ENCODE measurements around the gene BPIFB2.

BPIFB2 gene

DNA sequence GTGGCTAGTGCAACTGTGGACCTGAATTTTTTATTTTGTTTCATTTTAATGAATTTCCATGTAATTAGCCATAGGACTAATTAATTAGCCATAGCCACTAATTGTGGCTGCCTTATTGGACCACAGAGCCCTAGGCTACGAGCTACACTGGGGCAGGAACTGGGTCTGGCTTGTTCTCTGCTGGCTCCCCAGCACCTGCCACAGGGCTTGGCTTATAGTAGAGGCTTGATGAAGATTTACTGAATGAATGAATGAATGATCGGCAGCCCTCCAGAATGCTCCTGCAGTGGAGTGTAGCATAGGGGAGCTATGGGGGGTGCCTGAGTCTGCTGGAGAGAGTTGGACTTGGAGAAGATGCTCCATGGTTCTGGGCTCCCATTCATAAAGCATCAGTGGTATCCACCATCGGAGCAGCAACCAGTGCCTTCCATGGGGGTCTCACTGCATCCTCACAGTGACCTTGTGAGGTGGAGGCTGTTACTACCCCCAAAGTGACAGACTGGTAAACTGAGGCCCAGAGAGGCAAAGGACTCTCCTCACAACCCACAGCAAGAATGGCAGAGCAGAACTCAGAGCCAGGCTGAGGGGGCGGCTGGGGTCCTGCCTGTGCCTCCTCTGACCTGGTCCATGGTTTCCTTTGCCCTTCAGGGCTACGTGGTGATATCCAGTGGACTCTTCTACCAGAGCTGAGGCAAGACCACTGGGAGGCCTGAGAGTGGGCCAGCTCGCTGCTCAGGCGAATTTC is 15.4 kb downstream of the BPIFB2 start:
- DNase-seq, result no peak

DNA sequence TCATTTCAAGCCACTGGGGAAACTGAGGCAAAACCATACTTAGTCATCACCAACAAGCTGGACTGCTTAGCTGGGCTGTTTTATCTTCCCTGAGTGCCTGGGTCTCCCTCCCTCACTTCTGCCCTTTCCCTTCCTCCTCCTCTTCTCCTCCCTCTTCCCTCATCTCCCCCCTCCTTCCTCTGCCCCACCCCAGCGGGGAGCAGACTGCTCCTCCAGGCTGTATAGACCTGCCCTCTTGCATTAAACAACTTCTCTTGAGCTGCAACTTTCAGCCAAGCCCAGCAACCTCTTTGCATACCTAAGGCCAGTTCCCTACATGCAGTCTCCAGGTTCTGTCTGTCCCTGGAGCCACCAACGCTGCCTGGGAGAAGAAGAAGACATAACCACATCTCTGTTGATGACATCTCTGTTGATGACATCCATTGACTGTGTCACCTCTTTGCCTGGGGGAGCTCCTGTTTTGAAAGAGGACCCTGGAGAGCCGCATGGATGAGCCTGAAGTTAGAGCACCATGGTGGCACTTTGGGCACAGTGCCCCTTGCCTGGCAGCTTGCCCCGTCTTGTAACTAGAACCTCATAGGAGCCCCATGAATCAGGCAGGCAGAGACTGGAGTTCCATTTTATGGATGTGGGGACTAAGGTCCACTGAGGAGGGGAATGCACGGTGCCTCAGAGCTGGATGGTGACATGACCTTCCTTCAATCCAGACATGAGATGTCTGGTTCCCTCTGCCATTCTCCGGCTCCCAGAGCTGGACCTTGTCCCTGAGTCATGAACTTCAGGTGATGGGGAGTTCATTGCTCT is 16.1 kb downstream of the BPIFB2 start:
- no peak for DNase-seq

DNA sequence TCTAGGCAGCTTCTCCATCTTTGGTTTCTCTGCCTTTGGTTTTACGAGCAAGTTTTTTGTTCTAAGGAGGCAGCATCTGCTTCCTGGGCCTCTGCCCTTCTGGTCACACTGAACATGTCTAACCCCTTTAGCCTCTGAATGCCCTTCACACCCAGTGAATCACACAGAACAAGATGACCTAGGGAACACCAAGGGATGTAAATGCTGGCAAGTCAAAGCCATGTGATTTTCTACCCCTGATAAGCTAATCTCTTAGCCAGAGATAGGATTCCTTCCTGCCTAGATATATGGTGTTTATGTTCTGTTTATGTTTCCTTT is 16.7 kb downstream of the BPIFB2 start:
- no peak for DNase-seq

DNA sequence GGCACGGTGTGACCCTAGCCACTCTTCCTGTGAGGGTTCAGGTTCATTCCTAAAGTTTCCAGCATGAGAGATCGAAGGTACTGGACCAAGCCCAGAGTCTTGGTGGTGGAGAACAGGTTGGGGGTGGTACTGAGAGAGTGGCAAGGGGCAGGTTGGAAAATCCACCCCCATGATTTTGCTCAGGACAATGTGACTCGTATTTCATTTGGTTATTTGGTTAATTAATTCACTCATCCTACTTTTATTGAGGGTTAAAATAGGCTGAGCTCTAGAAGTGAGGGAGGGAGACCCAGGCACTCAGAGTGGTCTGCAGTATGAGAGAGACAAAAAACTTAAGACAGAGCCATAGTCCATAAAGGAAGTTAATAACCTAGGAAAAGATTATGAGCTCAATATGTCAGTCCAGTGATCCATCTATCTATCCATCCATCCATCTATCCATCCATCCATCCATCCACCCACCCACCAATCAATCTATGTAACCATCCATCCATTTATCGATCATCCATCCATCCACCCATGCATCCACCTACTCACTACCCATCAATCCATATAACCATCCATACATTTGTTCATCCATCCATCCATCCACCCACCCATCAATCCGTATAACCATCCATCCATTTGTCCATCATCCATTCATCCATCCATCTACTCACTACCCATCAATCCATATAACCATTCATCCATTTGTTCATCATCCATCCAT is 17.3 kb downstream of the BPIFB2 start:
- no peak for DNase-seq

DNA sequence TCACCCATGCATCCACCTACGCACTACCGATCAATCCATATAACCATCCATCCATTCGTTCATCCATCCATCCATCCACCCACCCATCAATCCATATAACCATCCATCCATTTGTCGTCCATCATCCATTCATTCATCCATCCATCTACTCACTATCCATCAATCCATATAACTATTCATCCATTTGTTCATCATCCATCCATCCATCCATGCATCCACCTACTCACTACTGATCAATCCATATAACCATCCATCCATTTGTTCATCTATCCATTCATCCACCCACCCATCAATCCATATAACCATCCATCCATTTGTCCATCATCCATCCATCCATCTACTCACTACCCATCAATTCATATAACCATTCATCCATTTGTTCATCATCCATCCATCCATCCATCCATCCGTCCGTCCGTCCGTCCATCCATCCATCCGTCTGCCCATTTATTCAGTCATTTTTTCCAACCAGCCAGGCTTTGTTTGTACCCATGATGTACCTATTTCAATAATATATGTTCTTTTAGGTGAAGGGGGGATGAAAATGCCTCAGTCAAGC is 17.9 kb downstream of the BPIFB2 start:
- DNase-seq, result no peak

DNA sequence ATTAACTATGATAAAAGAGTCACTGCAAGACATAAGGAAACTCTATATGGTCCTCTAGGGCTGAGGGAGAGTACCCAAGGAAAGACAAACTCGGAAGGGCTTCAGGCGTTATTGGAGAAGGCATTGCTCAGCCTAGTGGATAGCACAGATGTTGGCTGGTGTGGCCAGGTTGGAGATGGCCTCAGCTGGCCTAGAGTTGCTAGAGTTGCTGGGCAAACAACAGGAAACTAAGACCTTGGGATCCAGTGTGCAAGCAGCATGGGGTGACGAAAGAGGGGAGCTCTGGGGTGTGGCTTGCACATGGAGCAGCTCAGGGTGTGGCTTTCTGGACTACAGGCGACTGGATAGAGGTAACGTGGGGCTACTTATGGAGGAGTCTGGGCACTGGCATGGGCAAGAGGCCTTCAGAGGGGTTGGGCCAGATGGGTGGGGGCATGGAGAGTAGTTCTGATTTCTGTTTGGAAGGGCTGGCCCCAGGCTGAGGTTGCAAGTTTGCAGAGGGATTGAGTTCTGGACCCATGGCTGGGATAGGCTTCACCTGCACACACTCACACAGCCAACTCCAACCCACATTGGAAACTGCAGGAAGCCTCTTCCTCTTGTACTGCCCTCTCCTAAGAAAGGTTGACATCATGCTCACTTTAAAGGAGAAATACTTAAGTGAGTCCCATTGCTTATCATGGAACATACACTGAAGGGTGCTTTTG is 18.7 kb downstream of the BPIFB2 start:
- no peak for DNase-seq

DNA sequence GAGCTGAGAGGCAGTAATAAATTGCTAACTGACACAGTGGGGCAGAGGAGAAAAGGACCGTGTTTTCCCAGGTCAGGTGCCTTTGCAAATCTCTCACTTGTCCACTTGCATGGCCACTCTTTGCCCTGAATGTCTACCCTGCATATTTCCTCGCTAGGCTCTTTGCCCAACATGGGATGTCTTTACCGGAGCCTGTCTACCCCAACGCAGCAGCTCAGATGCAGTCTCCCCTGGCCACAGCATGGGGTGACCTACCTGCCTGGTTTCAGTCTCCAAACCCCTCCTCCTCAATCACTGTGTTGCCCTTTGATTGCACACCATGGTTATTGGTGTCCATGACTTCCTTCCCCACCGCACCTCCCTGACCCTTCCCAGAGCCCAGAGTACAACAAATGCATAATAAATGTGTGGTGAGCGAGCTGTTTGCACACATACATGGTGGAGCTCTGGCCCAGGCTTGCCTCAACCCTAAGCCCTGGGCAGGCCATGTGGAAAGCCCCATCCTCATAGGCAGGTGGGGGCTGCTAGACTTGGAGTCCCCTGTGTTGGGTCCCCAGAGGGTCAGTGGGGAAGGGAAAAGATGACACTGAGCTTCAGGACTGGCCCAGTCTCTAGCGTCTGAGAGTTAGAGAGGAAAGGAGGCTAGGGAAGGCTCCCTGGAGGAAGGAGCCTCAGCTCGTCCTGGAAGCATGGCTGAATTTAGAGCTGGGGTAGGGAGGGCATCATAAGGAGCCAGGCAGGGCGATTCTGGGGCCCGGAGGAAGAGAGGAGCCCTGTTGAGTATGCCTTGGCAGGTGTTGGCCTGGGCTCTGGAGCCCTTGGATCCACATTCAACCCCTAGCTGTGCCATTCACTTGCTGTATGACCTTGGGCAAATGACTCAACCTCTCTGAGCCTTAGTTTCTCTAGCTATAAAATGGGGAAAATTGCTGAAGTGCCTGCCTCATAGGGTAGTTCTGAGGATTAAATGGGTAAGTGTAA is 19.6 kb downstream of the BPIFB2 start:
- no peak for DNase-seq

DNA sequence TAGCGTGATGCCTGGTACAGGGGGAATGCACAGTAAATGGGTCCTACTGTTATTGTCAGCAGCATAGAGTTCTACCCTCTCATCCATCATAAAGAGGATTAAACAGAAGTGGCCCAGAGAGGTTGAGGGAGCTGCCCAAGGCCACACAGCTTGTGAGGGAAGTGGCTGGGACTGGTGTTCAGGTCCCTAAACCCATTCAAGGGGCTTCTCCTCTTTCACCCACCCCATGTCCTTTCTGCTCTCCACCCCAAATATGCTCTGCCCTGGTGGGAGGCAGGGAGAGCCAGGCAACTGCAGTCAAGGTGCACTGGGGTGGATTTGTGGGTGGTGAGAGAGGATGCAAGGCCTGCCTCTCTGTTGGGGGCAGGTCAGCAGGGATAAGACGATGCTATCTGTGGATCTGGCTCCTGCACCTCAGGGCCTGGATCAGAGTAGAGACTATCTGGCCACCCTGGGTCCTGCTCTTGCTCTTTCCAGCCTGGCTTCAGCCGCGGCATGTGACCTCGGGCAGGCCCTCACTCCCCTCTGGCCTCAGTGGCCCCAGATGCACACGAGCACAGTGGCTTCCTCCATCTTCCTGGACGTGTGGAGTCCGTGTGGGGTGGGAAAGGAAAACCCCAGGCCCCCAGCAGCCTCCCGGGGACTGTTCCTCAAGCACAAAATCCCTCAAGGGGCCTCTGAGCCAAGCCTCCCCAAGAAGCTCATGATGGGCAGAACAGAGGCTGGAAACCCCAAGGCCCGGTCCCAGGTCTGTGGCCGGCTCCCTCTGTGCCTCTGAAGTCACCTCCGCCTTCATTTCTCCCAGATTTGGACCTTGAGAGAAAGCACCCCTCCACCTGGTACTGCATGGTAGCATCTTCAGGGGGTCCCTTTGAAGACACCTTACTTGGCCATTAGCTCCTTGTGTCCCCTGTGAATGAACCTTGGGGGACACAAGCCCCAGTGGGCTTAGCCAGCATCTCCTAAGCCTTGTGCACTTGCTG is 20.6 kb downstream of the BPIFB2 start:
- DNase-seq, result no peak

DNA sequence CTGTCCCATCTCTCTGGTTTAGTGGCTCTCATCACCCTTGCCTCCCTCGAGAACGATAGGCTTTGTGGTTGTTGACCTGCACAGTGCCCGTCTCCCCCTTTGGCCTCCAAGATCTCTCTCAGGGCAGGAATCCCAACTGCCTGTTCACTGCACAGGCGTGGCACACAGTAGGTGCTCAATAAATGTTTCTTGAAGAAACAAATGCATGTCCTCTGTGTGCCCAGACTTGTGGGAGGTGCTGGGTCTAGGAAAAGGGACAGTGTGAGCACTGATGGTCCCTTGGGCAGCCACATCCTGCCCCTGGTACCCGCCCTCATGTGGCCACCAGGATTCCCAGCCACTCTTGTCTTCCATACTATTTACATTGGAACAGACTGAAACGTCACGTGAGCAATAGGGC is 21.4 kb downstream of the BPIFB2 start:
- DNase-seq, result no peak

DNA sequence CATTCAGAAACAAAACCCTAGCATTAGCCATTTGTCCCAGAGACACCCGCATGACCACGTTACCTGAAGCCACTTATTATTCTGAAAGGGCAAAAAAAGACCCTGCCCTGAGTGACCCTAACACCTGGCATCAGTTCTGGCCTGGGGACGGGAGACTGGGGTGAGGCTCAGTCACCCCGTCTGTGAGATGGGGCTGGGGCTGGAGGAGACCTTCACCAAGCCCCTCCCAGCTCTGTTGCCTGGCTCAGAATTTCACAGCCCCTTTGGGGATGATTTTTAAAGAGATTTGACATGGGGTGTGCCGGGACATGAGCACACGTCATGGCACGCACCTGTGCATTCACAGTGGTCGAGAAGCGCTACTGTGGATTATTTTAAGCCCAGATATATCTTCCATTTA is 22.6 kb downstream of the BPIFB2 start:
- no peak for DNase-seq

DNA sequence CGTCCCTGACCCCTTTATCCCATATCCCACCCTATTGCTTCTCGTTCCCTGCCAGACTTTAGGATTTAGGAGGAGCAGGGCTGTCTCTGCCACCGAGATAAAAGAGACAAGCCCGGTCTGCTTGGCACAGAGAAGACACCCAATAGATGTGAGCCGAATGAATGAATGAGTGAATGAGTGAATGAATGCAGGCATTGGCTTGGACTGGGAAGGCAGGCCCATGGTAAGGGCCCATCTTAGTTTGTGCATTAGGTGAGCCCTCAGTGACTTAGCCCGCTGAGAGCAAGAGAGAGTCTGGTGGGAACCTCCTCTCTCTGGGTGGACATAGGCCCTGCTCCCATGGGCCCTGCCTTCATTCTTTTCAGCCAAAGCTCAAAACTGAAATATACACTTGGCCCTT is 23.1 kb downstream of the BPIFB2 start:
- DNase-seq, result no peak

DNA sequence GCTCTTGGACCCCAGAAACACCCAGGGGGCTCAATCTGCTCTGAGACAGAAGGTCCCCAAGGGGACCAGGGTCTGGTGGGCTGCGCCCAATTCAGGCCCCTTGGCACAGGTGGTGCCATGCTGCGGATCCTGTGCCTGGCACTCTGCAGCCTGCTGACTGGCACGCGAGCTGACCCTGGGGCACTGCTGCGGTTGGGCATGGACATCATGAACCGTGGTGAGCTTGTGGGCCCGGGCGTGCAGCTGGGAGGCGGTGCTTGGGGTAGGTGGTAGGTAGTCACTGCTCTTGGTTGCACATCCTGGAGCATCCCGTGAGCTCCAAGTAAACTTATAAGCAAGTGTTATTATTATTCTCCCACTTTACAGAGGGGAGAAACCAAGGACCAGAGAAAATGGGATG is 24.0 kb downstream of the BPIFB2 start, which contains the start of gene BPIFB6:
BPIFB6 (plus strand) TSS at position 118 of the 400 bp plus-strand sequence; CDS start at position 118, 0 bp downstream.
- DNase-seq, result no peak

DNA sequence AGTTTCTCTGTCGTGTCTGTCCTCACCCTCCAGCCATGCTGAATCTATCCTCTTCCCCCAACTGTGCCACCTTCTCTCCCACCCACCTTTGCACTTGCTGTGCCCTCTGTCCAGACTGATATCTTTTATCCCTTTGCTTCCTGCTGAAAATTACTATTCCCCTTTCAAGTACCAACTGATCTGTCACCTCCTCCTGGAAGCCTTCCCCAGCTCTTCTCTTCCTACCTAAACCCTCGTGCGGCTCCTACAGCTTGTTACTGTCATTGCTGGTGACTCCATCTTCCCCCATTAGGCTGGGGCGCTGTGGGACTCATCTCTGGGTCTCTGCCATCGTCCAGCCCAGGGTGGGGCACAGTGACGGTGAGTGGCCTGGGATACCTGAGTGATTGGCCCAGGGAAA is 25.1 kb downstream of the BPIFB2 start:
- no peak for DNase-seq

DNA sequence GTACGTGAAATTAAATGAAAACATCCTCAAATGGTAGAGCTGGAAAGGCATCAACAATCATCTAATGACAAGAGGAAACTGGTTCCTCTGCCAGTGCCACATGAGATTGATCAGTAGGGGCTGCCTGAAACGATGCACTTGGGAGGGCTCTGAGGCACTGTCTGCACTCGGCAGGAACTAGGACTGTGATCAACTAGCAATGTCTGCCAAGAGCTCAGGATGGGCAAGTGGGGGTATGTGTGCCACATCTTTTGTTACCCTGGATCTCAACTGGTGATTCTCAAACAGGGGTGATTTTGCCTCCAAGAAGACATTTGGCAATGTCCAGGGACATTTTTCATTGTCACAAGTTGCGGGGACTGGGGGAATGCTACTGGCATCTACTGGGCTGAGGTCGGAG is 25.9 kb downstream of the BPIFB2 start:
- DNase-seq, result no peak

DNA sequence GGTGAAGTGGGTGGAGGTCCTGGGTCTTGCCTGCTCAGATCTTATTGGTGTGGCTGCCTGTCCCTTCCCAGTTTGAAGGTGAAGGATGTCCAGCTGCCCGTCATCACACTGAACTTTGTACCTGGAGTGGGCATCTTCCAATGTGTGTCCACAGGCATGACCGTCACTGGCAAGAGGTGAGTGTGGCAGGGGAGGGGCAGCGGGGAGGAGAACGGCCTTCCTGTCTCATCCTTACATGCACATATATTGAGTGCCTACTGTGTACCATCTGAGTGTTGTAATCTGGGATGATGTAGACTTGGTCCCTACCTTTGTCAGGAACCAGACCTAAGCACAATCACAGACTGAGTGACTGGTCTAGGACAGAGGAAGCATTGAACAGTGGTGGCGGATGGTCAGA is 26.6 kb downstream of the BPIFB2 start:
- DNase-seq, result no peak

DNA sequence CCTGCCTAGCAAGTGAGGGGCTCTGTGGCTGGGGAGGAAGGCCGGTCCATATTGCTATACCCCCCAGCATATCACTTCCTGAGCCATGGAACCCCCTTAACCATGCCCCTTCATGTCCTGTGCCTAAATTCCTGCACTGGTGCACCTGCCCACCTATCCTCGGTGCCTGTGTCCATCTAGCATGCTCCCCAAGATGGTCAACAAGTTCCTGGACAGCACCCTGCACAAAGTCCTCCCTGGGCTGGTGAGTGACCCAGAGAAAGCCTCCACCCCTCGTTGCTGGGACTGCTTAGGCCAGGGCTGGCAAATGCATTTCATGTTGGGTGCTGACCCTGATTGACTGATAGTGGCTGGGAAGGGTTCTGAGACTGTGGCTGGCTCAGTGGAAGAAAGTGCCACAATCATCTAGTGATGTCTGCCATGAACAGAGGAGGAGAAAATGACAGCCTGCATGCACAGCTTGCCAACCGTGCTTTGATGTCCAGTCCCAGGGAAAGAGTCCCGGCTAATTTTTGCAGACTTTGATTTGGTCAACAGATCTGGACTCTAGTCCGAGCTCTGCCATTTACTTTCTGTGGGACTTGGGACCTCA is 27.5 kb downstream of the BPIFB2 start:
- DNase-seq, result no peak

DNA sequence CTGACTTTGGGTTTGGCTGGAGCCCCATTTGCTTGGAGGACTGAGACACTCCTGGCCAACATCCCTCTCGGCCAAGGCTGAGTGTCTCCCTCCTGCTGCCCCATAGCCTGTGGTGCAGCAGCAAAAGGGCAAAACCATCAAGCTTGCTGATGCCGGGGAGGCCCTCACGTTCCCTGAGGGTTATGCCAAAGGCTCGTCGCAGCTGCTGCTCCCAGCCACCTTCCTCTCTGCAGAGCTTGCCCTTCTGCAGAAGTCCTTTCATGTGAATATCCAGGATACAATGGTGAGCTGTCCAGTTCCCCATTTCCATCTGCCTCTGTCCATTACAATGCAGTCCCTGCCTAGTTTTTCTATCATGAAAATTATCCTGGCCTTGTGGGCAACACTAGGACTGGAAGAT is 30.0 kb downstream of the BPIFB2 start:
- DNase-seq, result no peak

DNA sequence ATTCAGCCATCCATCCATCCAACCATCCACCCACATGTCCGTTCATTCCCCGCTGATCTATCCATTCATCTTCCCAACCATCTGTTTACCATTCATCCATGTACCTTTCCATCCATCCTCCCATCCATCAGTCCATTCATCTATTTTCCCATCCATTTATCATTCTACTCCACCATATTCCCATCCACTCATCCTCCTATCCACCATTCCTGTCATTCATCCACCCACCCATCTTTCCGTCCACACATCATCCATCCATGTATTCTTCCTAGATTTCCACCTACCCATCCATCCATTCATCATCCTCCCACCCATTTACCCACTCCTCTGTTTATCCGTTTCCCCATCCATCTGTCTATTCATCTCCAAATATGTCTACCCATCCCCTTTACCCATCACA is 30.7 kb downstream of the BPIFB2 start:
- DNase-seq, result no peak

DNA sequence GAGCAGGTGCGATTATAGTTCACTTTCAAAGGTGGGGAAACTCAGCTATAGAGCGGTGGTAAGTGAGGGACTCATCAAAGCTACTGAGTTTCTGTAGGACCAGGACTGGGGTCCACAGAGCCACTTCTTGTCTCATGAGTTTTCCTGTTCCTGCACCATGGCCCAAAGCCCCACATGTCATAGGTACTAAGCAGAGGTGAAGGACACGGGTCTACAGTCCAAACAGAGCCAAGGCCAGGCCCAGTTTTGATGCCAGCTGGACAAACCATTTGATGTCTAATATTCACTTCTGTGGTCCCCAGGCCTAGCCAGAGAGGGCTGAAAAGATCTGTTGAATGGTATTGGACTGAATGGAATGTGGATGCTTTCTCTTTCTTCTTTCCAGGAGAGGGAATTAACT is 34.9 kb downstream of the BPIFB2 start:
- DNase-seq, result no peak
